Retinal pigment epithelial cell (primary cell): ENCODE data around the gene HOXC12.

Experiments used
- DNase-seq: peaks from one replicate; pipeline ENCODE4 v3.0.0-alpha.2; 2010; ENCODE audit warnings: low read depth
- H3K4me3 ChIP-seq: 2 replicates; pipeline ENCODE4 v1.5.1; 2011; ENCODE audit warnings: mild to moderate bottlenecking, low read length, control low read depth, moderate library complexity
- CTCF ChIP-seq: conservative IDR thresholded peaks from 2 replicates; pipeline ENCODE4 v1.5.1; 2011; ENCODE audit warnings: low read depth, low read length, control low read depth, inconsistent platforms

The HOXC12 gene

GRCh38 chr12:53928054-53928835 is 26.5 kb upstream of the HOXC12 start:
- TF ChIP-seq CTCF, result no peak
- H3K4me3 ChIP-seq, result no peak overlapping the region
- no peak for DNase-seq

- no peak for TF ChIP-seq CTCF
- no peak overlapping the region for H3K4me3 ChIP-seq
- no peak for DNase-seq
These were observed 25.2 kb upstream of the HOXC12 start for GRCh38 chr12:53929527-53929926.

GRCh38 chr12:53930591-53931255 is 24.0 kb upstream of the HOXC12 start:
- DNase-seq, result no peak
- H3K4me3 ChIP-seq, result no peak overlapping the region
- no peak for TF ChIP-seq CTCF

GRCh38 chr12:53931844-53932581 is 22.7 kb upstream of the HOXC12 start:
- DNase-seq, result no peak
- H3K4me3 ChIP-seq, result no peak overlapping the region
- no peak for TF ChIP-seq CTCF

GRCh38 chr12:53932915-53933314 is 21.8 kb upstream of the HOXC12 start:
- no peak for TF ChIP-seq CTCF

GRCh38 chr12:53935383-53936341 is 19.0 kb upstream of the HOXC12 start:
- no peak overlapping the region for H3K4me3 ChIP-seq
- no peak for TF ChIP-seq CTCF
- no peak for DNase-seq

More at GRCh38 chr12:53932915-53933314, 21.8 kb upstream of the HOXC12 start:
- no peak overlapping the region for H3K4me3 ChIP-seq
- no peak for DNase-seq
